Smooth muscle cell (in vitro differentiated cells): ENCODE measurements around the gene CERS4. TPM values are rescaled to one million over a fixed set of nuclear protein-coding genes. Genes with fewer than 3 reads are reported as not detected.

ENCODE experiments used
- DNase-seq: peaks from one replicate; lab custom pipeline; 2025; ENCODE audit not compliant: unreplicated experiment; lab: John Stamatoyannopoulos, UW
- H2AFZ ChIP-seq: fragments of 200-600 bp; sonication (generic); 2 replicates; pipeline ENCODE4 v1.6.0; 2016; ENCODE audit warnings: antibody characterized with exemption, low read depth, mild to moderate bottlenecking
- H3F3A ChIP-seq: fragments of 200-600 bp; sonication (generic); 2 replicates; pipeline ENCODE4 v1.6.0; 2017; ENCODE audit warnings: antibody characterized with exemption, low read depth
- H3K27ac ChIP-seq: fragments of 200-600 bp; sonication (generic); 2 replicates; pipeline ENCODE4 v1.5.1; 2016; ENCODE audit warnings: low read depth, mild to moderate bottlenecking
- H3K27me3 ChIP-seq: fragments of 200-600 bp; sonication (generic); 2 replicates; pipeline ENCODE4 v1.6.1; 2016; ENCODE audit warnings: low read depth, mild to moderate bottlenecking
- H3K36me3 ChIP-seq: fragments of 200-600 bp; sonication (generic); 2 replicates; pipeline ENCODE4 v1.5.1; 2016; ENCODE audit warnings: low read depth
- H3K4me1 ChIP-seq: fragments of 200-600 bp; sonication (generic); 2 replicates; pipeline ENCODE4 v1.5.1; 2016; ENCODE audit warnings: low read depth
- H3K4me2 ChIP-seq: fragments of 200-600 bp; sonication (generic); 2 replicates; pipeline ENCODE4 v1.6.0; 2016; ENCODE audit warnings: mild to moderate bottlenecking
- H3K4me3 ChIP-seq: fragments of 200-600 bp; sonication (generic); 2 replicates; pipeline ENCODE4 v1.5.1; 2016; ENCODE audit warnings: mild to moderate bottlenecking
- H3K79me2 ChIP-seq: fragments of 200-600 bp; sonication (generic); 2 replicates; pipeline ENCODE4 v1.6.0; 2016; ENCODE audit warnings: low read depth, mild to moderate bottlenecking
- H3K9ac ChIP-seq: fragments of 200-600 bp; sonication (generic); 2 replicates; pipeline ENCODE4 v1.6.0; 2016; ENCODE audit warnings: low read depth
- H3K9me3 ChIP-seq: fragments of 200-600 bp; sonication (generic); replicated peaks from 2 replicates; pipeline ENCODE4 v1.5.1; 2016; ENCODE audit warnings: low read depth
- H4K20me1 ChIP-seq: fragments of 200-600 bp; sonication (generic); 2 replicates; pipeline ENCODE4 v1.6.0; 2016; ENCODE audit warnings: low read depth
- CTCF ChIP-seq: fragments of 200-600 bp; sonication (generic); IDR thresholded peaks from 2 replicates; pipeline ENCODE4 v1.5.1; 2017; ENCODE audit warnings: borderline replicate concordance, mild to moderate bottlenecking, antibody characterized with exemption; ENCODE audit not compliant: insufficient read depth, poor library complexity, severe bottlenecking
- WGBS: methylation state at CpG from one replicate; pipeline ENCODE4 v1.1.7; 2016; ENCODE audit warnings: low lambda C conversion rate; 5-methylcytosine and 5-hydroxymethylcytosine counted together
- polyA plus RNA-seq: library from polyadenylated mRNA; unstranded; fragments of >200 nt; fragmentation: Nextera tagmentation; extraction: Ambion mirVana; gene quantifications from 2 replicates; pipeline ENCODE4 v1.2.1, GENCODE V29; 2016
- total RNA-seq: library from RNA; depleted of rRNA; stranded (reverse); fragments of >200 nt; gene quantifications from 2 replicates; pipeline ENCODE4 v1.2.3, GENCODE V29; 2014

Gene CERS4
- total and polyA plus RNA-seq, 2 experiments from 2014 or later: 19.9 to 20.9 TPM

- no peaks in the 10 kb centered on the region for H3K79me2 ChIP-seq
- TF ChIP-seq CTCF: no peak
- no peaks in the 10 kb centered on the region for H3K9me3 ChIP-seq
- 92% methylated on average over 11 of the region's 11 CpGs for WGBS
- H3K9ac ChIP-seq: no peak overlapping the region
- no peaks in the 10 kb centered on the region for H3K4me1 ChIP-seq
- H3K4me3 ChIP-seq: no peak overlapping the region
- no peaks in the 10 kb centered on the region for H4K20me1 ChIP-seq
- no peaks in the 10 kb centered on the region for H3F3A ChIP-seq
- no peak overlapping the region for H2AFZ ChIP-seq
- H3K36me3 ChIP-seq: no peaks in the 10 kb centered on the region
- H3K4me2 ChIP-seq: no peak overlapping the region
- H3K27me3 ChIP-seq: no peaks in the 10 kb centered on the region
- no peak for DNase-seq
- H3K27ac ChIP-seq: no peak overlapping the region
Observed at GRCh38 chr19:8259142-8259921, 50.2 kb downstream of the CERS4 start.

- DNase-seq: no peak
- no peaks in the 10 kb centered on the region for H3F3A ChIP-seq
- no peak overlapping the region for H3K9ac ChIP-seq
- no peak overlapping the region for H3K4me3 ChIP-seq
- no peaks in the 10 kb centered on the region for H4K20me1 ChIP-seq
- no peak overlapping the region for H3K27ac ChIP-seq
- H2AFZ ChIP-seq: no peak overlapping the region
- H3K4me2 ChIP-seq: no peak overlapping the region
- no peaks in the 10 kb centered on the region for H3K4me1 ChIP-seq
- no peaks in the 10 kb centered on the region for H3K36me3 ChIP-seq
- 100% methylated on average over 3 of the region's 3 CpGs for WGBS
- H3K79me2 ChIP-seq: no peaks in the 10 kb centered on the region
- H3K27me3 ChIP-seq: no peaks in the 10 kb centered on the region
- no peak for TF ChIP-seq CTCF
- no peaks in the 10 kb centered on the region for H3K9me3 ChIP-seq
Observed at GRCh38 chr19:8259922-8260247, 50.7 kb downstream of the CERS4 start.

GRCh38 chr19:8261347-8261746 is 52.2 kb downstream of the CERS4 start:
- no peak overlapping the region for H2AFZ ChIP-seq
- no peaks in the 10 kb centered on the region for H3K36me3 ChIP-seq
- H3K79me2 ChIP-seq: no peaks in the 10 kb centered on the region
- no peaks in the 10 kb centered on the region for H3F3A ChIP-seq
- no peak overlapping the region for H3K9ac ChIP-seq
- H4K20me1 ChIP-seq: no peaks in the 10 kb centered on the region
- no peaks in the 10 kb centered on the region for H3K9me3 ChIP-seq
- WGBS: 96% methylated on average over 9 of the region's 9 CpGs
- no peak for TF ChIP-seq CTCF
- H3K27ac ChIP-seq: no peak overlapping the region
- DNase-seq: no peak
- no peak overlapping the region for H3K4me2 ChIP-seq
- H3K27me3 ChIP-seq: no peaks in the 10 kb centered on the region
- no peak overlapping the region for H3K4me3 ChIP-seq
- no peaks in the 10 kb centered on the region for H3K4me1 ChIP-seq

- H3K4me2 ChIP-seq: no peak overlapping the region
- H3K36me3 ChIP-seq: no peaks in the 10 kb centered on the region
- no peaks in the 10 kb centered on the region for H4K20me1 ChIP-seq
- no peak overlapping the region for H2AFZ ChIP-seq
- no peaks in the 10 kb centered on the region for H3K27me3 ChIP-seq
- DNase-seq: no peak
- no peak overlapping the region for H3K27ac ChIP-seq
- no peaks in the 10 kb centered on the region for H3F3A ChIP-seq
- H3K4me3 ChIP-seq: no peak overlapping the region
- H3K79me2 ChIP-seq: no peaks in the 10 kb centered on the region
- TF ChIP-seq CTCF: no peak
- WGBS: 94% methylated on average over 12 of the region's 14 CpGs
- no peak overlapping the region for H3K9ac ChIP-seq
- H3K4me1 ChIP-seq: no peaks in the 10 kb centered on the region
- no peaks in the 10 kb centered on the region for H3K9me3 ChIP-seq
Observed at GRCh38 chr19:8261881-8262280, 52.7 kb downstream of the CERS4 start.
